HepG2 (cell line): ENCODE measurements around the gene CYP27A1. TPM values are rescaled to one million over a fixed set of nuclear protein-coding genes. Genes with fewer than 3 reads are reported as not detected.

ENCODE experiments used
- ATF7 ChIP-seq, 2 experiments: fragments of 450-650 bp in 1 of 2; sonication (generic) in 1 of 2; formaldehyde crosslinking in 1 of 2; IDR thresholded peaks; 2 replicates each; pipeline versions ENCODE4 v1.4.0 to v1.6.1; 2016 to 2020; ENCODE audit warnings: antibody characterized with exemption in 1 of 2, mild to moderate bottlenecking in 1 of 2, missing genetic modification reagents in 1 of 2
- BRD4 ChIP-seq: sonication (generic); formaldehyde crosslinking; IDR thresholded peaks from 2 replicates; pipeline ENCODE4 v1.4.0; 2020; ENCODE audit warnings: missing genetic modification reagents
- CBX5 ChIP-seq: sonication (generic); formaldehyde crosslinking; IDR thresholded peaks from 2 replicates; pipeline ENCODE4 v1.4.0; 2020; ENCODE audit warnings: missing genetic modification reagents, borderline replicate concordance
- CC2D1A ChIP-seq: sonication (generic); formaldehyde crosslinking; IDR thresholded peaks from 2 replicates; pipeline ENCODE4 v1.8.1; 2023; ENCODE audit warnings: mild to moderate bottlenecking, missing genetic modification reagents
- ELF3 ChIP-seq: IDR thresholded peaks from 2 replicates; pipeline ENCODE4 v1.6.1; 2016; ENCODE audit warnings: missing genetic modification reagents, missing compliant biosample characterization
- ETV6 ChIP-seq: sonication (generic); formaldehyde crosslinking; conservative IDR thresholded peaks from 2 replicates; pipeline ENCODE4 v1.4.0; 2020; ENCODE audit warnings: missing genetic modification reagents
- HNF4G ChIP-seq, 2 experiments: sonication (generic) in 1 of 2; formaldehyde crosslinking in 1 of 2; IDR thresholded peaks; 2 replicates each; pipeline versions ENCODE4 v1.4.0 to v1.6.1; 2011 to 2020; ENCODE audit warnings: borderline replicate concordance in 2 of 2, low read depth in 2 of 2, mild to moderate bottlenecking in 2 of 2, low read length in 1 of 2, missing genetic modification reagents in 1 of 2, moderate library complexity in 1 of 2
- JDP2 ChIP-seq: sonication (generic); formaldehyde crosslinking; IDR thresholded peaks from 2 replicates; pipeline ENCODE4 v1.8.1; 2022; ENCODE audit warnings: missing genetic modification reagents, borderline replicate concordance
- NR2C2 ChIP-seq: sonication (generic); formaldehyde crosslinking; IDR thresholded peaks from 2 replicates; pipeline ENCODE4 v1.4.0; 2020; ENCODE audit warnings: missing genetic modification reagents, mild to moderate bottlenecking, moderate library complexity, borderline replicate concordance
- SOX13 ChIP-seq, 3 experiments: fragments of 450-650 bp in 1 of 3; sonication (generic) in 1 of 3; formaldehyde crosslinking in 1 of 3; IDR thresholded peaks in 2 of 3; conservative IDR thresholded peaks in 1 of 3; 2 replicates each; pipeline versions ENCODE4 v1.5.0 to v1.6.1; 2016 to 2020; ENCODE audit warnings: antibody characterized with exemption in 1 of 3, mild to moderate bottlenecking in 1 of 3, missing compliant biosample characterization in 1 of 3, missing genetic modification reagents in 1 of 3, moderate library complexity in 1 of 3
- SRSF9 ChIP-seq: fragments of 200-400 bp; formaldehyde crosslinking; IDR thresholded peaks from 2 replicates; pipeline ENCODE4 v1.6.1; 2018; ENCODE audit warnings: borderline replicate concordance, mild to moderate bottlenecking, low read depth, low read length; ENCODE audit not compliant: insufficient read depth, poor library complexity, severe bottlenecking
- ZNF296 ChIP-seq: sonication (generic); formaldehyde crosslinking; conservative IDR thresholded peaks from 2 replicates; pipeline ENCODE4 v1.5.0; 2020; ENCODE audit warnings: mild to moderate bottlenecking, missing genetic modification reagents
- ZNF3 ChIP-seq: IDR thresholded peaks from 2 replicates; pipeline ENCODE4 v1.7.0; 2017; ENCODE audit warnings: inconsistent platforms
- ZNF615 ChIP-seq: sonication (generic); formaldehyde crosslinking; IDR thresholded peaks from 2 replicates; pipeline ENCODE4 v1.5.0; 2020; ENCODE audit warnings: mild to moderate bottlenecking, missing genetic modification reagents, borderline replicate concordance
- ZNF839 ChIP-seq: sonication (generic); formaldehyde crosslinking; IDR thresholded peaks from 2 replicates; pipeline ENCODE4 v1.4.0; 2020; ENCODE audit warnings: missing genetic modification reagents, mild to moderate bottlenecking, borderline replicate concordance
- polyA plus RNA-seq, 8 experiments: library from polyadenylated mRNA; depleted of rRNA in 3 of 8; stranded (reverse) in 7 of 8; unstranded in 1 of 8; fragments of >200 nt; fragmentation: Illumina TruSeq in 4 of 8; extraction: Trizol in 4 of 8; gene quantifications; 2 replicates each; pipeline versions ENCODE4 v1.2.1 to v1.2.3, GENCODE V29; 2011 to 2016; ENCODE audit warnings: low read depth in 4 of 8, missing spikeins in 1 of 8, mixed read lengths in 1 of 8; ENCODE audit not compliant: insufficient read depth in 1 of 8
- total RNA-seq, 5 experiments: library from RNA; depleted of rRNA; stranded (reverse); fragments of >200 nt; fragmentation: Illumina TruSeq; extraction: Trizol; gene quantifications; 2 replicates each; pipeline ENCODE4 v1.2.3, GENCODE V29; 2016; ENCODE audit warnings: low read depth in 1 of 5
- TF ChIP-seq, protein P1 (sequence below): sonication (generic); formaldehyde crosslinking; IDR thresholded peaks from 2 replicates; pipeline ENCODE4 v1.5.1; 2020; ENCODE audit warnings: mild to moderate bottlenecking, missing genetic modification reagents, moderate library complexity
- TF ChIP-seq, protein P2 (sequence below): sonication (generic); formaldehyde crosslinking; IDR thresholded peaks from 2 replicates; pipeline ENCODE4 v1.4.0; 2020; ENCODE audit warnings: missing genetic modification reagents, low read depth, mild to moderate bottlenecking, borderline replicate concordance
- TF ChIP-seq, protein P3 (sequence below): sonication (generic); formaldehyde crosslinking; IDR thresholded peaks from 2 replicates; pipeline ENCODE4 v1.5.0; 2020; ENCODE audit warnings: mild to moderate bottlenecking, missing genetic modification reagents, borderline replicate concordance

CYP27A1 gene
- total and polyA plus RNA-seq, 2 of the 13 experiments (the other 11 are each of a cell fraction or from before 2014, with no cell fraction given): 157 to 266 TPM

DNA sequence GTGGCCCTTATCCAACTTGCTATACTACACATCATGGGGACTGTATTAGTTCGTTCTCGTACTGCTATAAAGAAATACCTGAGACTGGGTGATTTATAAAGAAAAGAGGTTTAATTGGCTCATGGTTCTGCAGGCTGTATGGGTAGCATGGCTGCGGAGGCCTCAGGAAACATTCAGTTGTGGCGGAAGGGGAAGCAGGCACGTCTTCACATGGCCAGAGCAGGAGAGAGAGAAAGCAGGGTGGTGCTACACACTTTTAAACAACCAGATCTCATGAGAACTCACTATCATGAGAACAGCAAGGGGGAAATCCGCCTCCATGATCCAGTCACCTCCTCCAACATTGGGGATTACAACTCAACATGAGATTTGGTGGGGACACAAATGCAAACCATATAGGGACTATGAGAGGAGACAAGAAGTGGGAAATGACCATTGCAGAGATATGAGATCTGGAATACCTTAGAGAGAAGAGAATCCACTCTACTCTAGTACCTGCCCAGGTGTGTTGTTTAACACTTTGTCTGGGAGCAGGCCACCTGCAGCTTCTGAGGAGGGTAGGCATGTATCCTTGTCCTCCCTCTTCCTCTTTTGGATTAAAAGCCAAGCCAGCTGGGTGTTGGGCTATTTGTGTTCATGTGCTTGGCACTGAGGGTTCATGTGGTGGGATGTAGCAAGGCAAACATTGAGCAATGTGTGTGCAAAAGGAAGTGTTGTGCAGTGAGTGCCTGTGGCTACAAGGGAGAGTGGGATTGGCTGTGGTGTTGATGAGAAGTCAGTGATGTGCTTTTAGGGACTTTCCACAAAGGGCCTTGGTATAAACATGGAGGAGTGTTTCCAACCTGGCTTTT is 48.6 kb upstream of the CYP27A1 start (continued):
- TF ChIP-seq, protein P1, sequence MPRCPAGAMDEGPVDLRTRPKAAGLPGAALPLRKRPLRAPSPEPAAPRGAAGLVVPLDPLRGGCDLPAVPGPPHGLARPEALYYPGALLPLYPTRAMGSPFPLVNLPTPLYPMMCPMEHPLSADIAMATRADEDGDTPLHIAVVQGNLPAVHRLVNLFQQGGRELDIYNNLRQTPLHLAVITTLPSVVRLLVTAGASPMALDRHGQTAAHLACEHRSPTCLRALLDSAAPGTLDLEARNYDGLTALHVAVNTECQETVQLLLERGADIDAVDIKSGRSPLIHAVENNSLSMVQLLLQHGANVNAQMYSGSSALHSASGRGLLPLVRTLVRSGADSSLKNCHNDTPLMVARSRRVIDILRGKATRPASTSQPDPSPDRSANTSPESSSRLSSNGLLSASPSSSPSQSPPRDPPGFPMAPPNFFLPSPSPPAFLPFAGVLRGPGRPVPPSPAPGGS (CRISPR knock-in tag): no peak; the same call in 1 of the 2 replicates
- TF ChIP-seq ZNF615 (CRISPR knock-in tag) (no peak), SOX13 (IDR thresholded peaks at IDR 0.05) (peak; percentile 76; the same call in 1 of the 2 replicates), SOX13 (CRISPR knock-in tag; conservative IDR thresholded peaks at IDR 0.05 in 1 of 2, IDR thresholded peaks at IDR 0.05 in 1 of 2) (peak in 1 of 2 experiments; percentile 92; a peak in 2 of 4 replicates), ZNF3 (no peak), ZNF839 (CRISPR knock-in tag) (0 out of 2 replicates have a peak, but pooled peaks have one; percentile 47), CC2D1A (no peak), ELF3 (CRISPR knock-in tag) (peak; percentile 99), BRD4 (no peak), CBX5 (CRISPR knock-in tag) (peak; percentile 100), NR2C2 (CRISPR knock-in tag) (peak; percentile 81), JDP2 (no peak), ZNF296 (CRISPR knock-in tag) (no peak), ATF7 (IDR thresholded peaks at IDR 0.05) (no peak), ATF7 (CRISPR knock-in tag; IDR thresholded peaks at IDR 0.05) (0 out of 2 replicates have a peak, but pooled peaks have one; percentile 33), HNF4G (IDR thresholded peaks at IDR 0.05; ENCODE audit: borderline replicate concordance, low read depth, low read length) (no peak; the same call in 1 of the 2 replicates), HNF4G (CRISPR knock-in tag; IDR thresholded peaks at IDR 0.05; ENCODE audit: borderline replicate concordance, low read depth) (peak; percentile 80; the same call in 1 of the 2 replicates), ETV6 (CRISPR knock-in tag) (no peak), SRSF9 (no peak)
- TF ChIP-seq, protein P2, sequence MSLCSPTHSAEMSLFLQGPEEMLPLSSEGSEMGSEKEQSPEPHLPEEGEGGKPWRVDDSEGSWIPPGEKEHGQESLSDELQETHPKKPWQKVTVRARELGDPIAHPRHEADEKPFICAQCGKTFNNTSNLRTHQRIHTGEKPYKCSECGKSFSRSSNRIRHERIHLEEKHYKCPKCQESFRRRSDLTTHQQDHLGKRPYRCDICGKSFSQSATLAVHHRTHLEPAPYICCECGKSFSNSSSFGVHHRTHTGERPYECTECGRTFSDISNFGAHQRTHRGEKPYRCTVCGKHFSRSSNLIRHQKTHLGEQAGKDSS (CRISPR knock-in tag): peak; percentile 95
- TF ChIP-seq, protein P3, sequence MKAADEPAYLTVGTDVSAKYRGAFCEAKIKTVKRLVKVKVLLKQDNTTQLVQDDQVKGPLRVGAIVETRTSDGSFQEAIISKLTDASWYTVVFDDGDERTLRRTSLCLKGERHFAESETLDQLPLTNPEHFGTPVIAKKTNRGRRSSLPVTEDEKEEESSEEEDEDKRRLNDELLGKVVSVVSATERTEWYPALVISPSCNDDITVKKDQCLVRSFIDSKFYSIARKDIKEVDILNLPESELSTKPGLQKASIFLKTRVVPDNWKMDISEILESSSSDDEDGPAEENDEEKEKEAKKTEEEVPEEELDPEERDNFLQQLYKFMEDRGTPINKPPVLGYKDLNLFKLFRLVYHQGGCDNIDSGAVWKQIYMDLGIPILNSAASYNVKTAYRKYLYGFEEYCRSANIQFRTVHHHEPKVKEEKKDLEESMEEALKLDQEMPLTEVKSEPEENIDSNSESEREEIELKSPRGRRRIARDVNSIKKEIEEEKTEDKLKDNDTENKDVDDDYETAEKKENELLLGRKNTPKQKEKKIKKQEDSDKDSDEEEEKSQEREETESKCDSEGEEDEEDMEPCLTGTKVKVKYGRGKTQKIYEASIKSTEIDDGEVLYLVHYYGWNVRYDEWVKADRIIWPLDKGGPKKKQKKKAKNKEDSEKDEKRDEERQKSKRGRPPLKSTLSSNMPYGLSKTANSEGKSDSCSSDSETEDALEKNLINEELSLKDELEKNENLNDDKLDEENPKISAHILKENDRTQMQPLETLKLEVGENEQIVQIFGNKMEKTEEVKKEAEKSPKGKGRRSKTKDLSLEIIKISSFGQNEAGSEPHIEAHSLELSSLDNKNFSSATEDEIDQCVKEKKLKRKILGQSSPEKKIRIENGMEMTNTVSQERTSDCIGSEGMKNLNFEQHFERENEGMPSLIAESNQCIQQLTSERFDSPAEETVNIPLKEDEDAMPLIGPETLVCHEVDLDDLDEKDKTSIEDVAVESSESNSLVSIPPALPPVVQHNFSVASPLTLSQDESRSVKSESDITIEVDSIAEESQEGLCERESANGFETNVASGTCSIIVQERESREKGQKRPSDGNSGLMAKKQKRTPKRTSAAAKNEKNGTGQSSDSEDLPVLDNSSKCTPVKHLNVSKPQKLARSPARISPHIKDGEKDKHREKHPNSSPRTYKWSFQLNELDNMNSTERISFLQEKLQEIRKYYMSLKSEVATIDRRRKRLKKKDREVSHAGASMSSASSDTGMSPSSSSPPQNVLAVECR (CRISPR knock-in tag): peak; percentile 71; the same call in 1 of the 2 replicates
